ENCODE results near the gene FAM187B. TPM values are rescaled to one million over a fixed set of nuclear protein-coding genes. Genes with fewer than 3 reads are reported as not detected.

Gene FAM187B
- total and polyA plus RNA-seq, 4 donors, result 0.20 to 0.28 TPM; not detected in 2

GRCh38 chr19:35231956-35232645, 3.6 kb upstream of the FAM187B start:
- ATAC-seq (ENCODE audit: insufficient read depth, low FRiP score) (no peak), DNase-seq (no peak)
- H3K36me3 ChIP-seq (ENCODE audit: control insufficient read depth in 4 of 4, insufficient read depth in 4 of 4, low read length in 4 of 4), result no peaks in the 10 kb centered on the region
- TF ChIP-seq CTCF (IDR thresholded peaks at IDR 0.05; ENCODE audit: control extremely low read depth, extremely low read depth), result no peak
- H3K9ac ChIP-seq (ENCODE audit: insufficient read depth in 1 of 2, low read length in 2 of 2), result no peak overlapping the region
- no peaks in the 10 kb centered on the region for H3K27me3 ChIP-seq (ENCODE audit: control insufficient read depth in 3 of 3, insufficient read depth in 3 of 3, low read length in 2 of 3)
- H3K4me1 ChIP-seq (ENCODE audit: control insufficient read depth in 5 of 5, insufficient read depth in 5 of 5, low read length in 5 of 5), result no peaks in the 10 kb centered on the region
- no peak overlapping the region for H3K4me3 ChIP-seq
- no peak overlapping the region for H3K27ac ChIP-seq (ENCODE audit: low read depth in 1 of 2, low read length in 1 of 2)
- no peaks in the 10 kb centered on the region for H3K9me3 ChIP-seq (ENCODE audit: control insufficient read depth in 4 of 4, insufficient read depth in 3 of 4, low read length in 3 of 4)
- WGBS, 2 donors, result 95 to 97% methylated on average over 14 of the region's 14 CpGs

GRCh38 chr19:35229601-35230000, 1.1 kb upstream of the FAM187B start:
- WGBS, 2 donors, result 96 to 98% methylated on average over 8 of the region's 8 CpGs
- no peak for DNase-seq
- no peak for ATAC-seq (ENCODE audit: insufficient read depth, low FRiP score)

GRCh38 chr19:35226748-35227147, 1.8 kb downstream of the FAM187B start:
- no peak overlapping the region for H3K4me3 ChIP-seq
- no peak for DNase-seq
- WGBS, 2 donors, result 92 to 95% methylated on average over 5 of the region's 5 CpGs
- no peak for TF ChIP-seq CTCF (IDR thresholded peaks at IDR 0.05; ENCODE audit: control extremely low read depth, extremely low read depth)
- H3K36me3 ChIP-seq (ENCODE audit: control insufficient read depth in 4 of 4, insufficient read depth in 4 of 4, low read length in 4 of 4), result no peaks in the 10 kb centered on the region
- no peaks in the 10 kb centered on the region for H3K27me3 ChIP-seq (ENCODE audit: control insufficient read depth in 3 of 3, insufficient read depth in 3 of 3, low read length in 2 of 3)
- H3K9ac ChIP-seq (ENCODE audit: insufficient read depth in 1 of 2, low read length in 2 of 2), result no peak overlapping the region
- H3K9me3 ChIP-seq (ENCODE audit: control insufficient read depth in 4 of 4, insufficient read depth in 3 of 4, low read length in 3 of 4), result peaks cover 0 to 2% (median 0%) of the 10 kb centered on the region in 4 donors
- no peak for ATAC-seq (ENCODE audit: insufficient read depth, low FRiP score)
- no peak overlapping the region for H3K27ac ChIP-seq (ENCODE audit: low read depth in 1 of 2, low read length in 1 of 2)
- H3K4me1 ChIP-seq (ENCODE audit: control insufficient read depth in 5 of 5, insufficient read depth in 5 of 5, low read length in 5 of 5), result peaks cover 0 to 6% (median 0%) of the 10 kb centered on the region in 5 donors

More at GRCh38 chr19:35229601-35230000, 1.1 kb upstream of the FAM187B start:
- no peak overlapping the region for H3K9ac ChIP-seq (ENCODE audit: insufficient read depth in 1 of 2, low read length in 2 of 2)
- H3K27me3 ChIP-seq (ENCODE audit: control insufficient read depth in 3 of 3, insufficient read depth in 3 of 3, low read length in 2 of 3), result no peaks in the 10 kb centered on the region
- H3K4me1 ChIP-seq (ENCODE audit: control insufficient read depth in 5 of 5, insufficient read depth in 5 of 5, low read length in 5 of 5), result peaks cover 0 to 4% (median 0%) of the 10 kb centered on the region in 5 donors
- H3K36me3 ChIP-seq (ENCODE audit: control insufficient read depth in 4 of 4, insufficient read depth in 4 of 4, low read length in 4 of 4), result no peaks in the 10 kb centered on the region
- H3K4me3 ChIP-seq, result no peak overlapping the region
- H3K9me3 ChIP-seq (ENCODE audit: control insufficient read depth in 4 of 4, insufficient read depth in 3 of 4, low read length in 3 of 4), result no peaks in the 10 kb centered on the region
- no peak for TF ChIP-seq CTCF (IDR thresholded peaks at IDR 0.05; ENCODE audit: control extremely low read depth, extremely low read depth)
- H3K27ac ChIP-seq (ENCODE audit: low read depth in 1 of 2, low read length in 1 of 2), result no peak overlapping the region

Measured in lung (tissue), 12 donors.